Gastrocnemius medialis (tissue), 4 donors: ENCODE data around the gene SELENOK. TPM values are rescaled to one million over a fixed set of nuclear protein-coding genes. Genes with fewer than 3 reads are reported as not detected.

Source experiments
- ATAC-seq, 2 donors: fragments of 150-250 bp; one replicate each; pipeline ENCODE4 v1.9.1; 2016
- DNase-seq, 2 donors: peaks; one replicate each; pipeline ENCODE4 v3.0.0-alpha.2; 2019
- H3K27ac ChIP-seq, 4 donors: fragments of 200-600 bp; sonication (generic); 1 replicate in 1 of 4; 2 replicates in 3 of 4; pipeline ENCODE4 v1.5.1; 2016 to 2018; ENCODE audit warnings: mild to moderate bottlenecking in 2 of 4, moderate library complexity in 1 of 4
- H3K27me3 ChIP-seq, 3 donors: fragments of 200-600 bp; sonication (generic) in 2 of 3; 1 replicate in 1 of 3; 2 replicates in 2 of 3; pipeline versions ENCODE4 v1.5.1 to v1.6.0; 2016 to 2019; ENCODE audit warnings: mild to moderate bottlenecking in 1 of 3, moderate library complexity in 1 of 3
- H3K36me3 ChIP-seq, 2 donors: fragments of 200-600 bp; sonication (generic) in 1 of 2; one replicate each; pipeline ENCODE4 v1.5.1; 2017 to 2018
- H3K4me1 ChIP-seq, 2 donors: fragments of 200-600 bp; sonication (generic) in 1 of 2; one replicate each; pipeline ENCODE4 v1.5.1; 2016 to 2017; ENCODE audit warnings: mild to moderate bottlenecking in 2 of 2
- H3K4me3 ChIP-seq, 4 donors: fragments of 200-600 bp; sonication (generic) in 3 of 4; 1 replicate in 1 of 4; 2 replicates in 3 of 4; pipeline ENCODE4 v1.5.1; 2016 to 2019; ENCODE audit warnings: mild to moderate bottlenecking in 2 of 4
- H3K9me3 ChIP-seq, 3 donors: fragments of 200-600 bp; sonication (generic) in 2 of 3; 1 replicate in 1 of 3; 2 replicates in 2 of 3; pipeline ENCODE4 v1.5.1; 2016 to 2019
- CTCF ChIP-seq, 5 experiments: fragments of 450-650 bp in 3 of 5; fragments of 200-600 bp in 2 of 5; sonication (generic) in 2 of 5; IDR thresholded peaks in 4 of 5; conservative IDR thresholded peaks in 1 of 5; 1 replicate in 4 of 5; 2 replicates in 1 of 5; pipeline ENCODE4 v1.5.1; 2016 to 2019; ENCODE audit warnings: antibody characterized with exemption in 5 of 5, mild to moderate bottlenecking in 3 of 5, moderate library complexity in 3 of 5
- POLR2A ChIP-seq, 2 donors: fragments of 450-650 bp; IDR thresholded peaks; one replicate each; pipeline ENCODE4 v1.6.1; 2017; ENCODE audit warnings: antibody characterized with exemption in 2 of 2, mild to moderate bottlenecking in 2 of 2, moderate library complexity in 2 of 2
- in situ Hi-C, 4 donors: fragments of 200-750 bp; cut with MboI; loops; one replicate each; pipeline versions ENCODE4 v1.15.0 to v1.8.0; 2017; ENCODE audit warnings: low sequenced_read_pairs in 4 of 4
- intact Hi-C: fragments of 100-400 bp; cut with DNase I; formaldehyde crosslinking; loops from one replicate; pipeline ENCODE4 v1.15.1; 2023; ENCODE audit warnings: low total_unique reads
- total RNA-seq, 4 donors: library from RNA; depleted of rRNA; stranded (reverse); fragments of >200 nt; gene quantifications; one replicate each; pipeline versions ENCODE4 v1.1.0 to v1.2.3, GENCODE V29; 2016

SELENOK gene
- total RNA-seq, 4 donors from 2014 or later = 73.1 to 95.4 (median 80.8) TPM

- Histone ChIP-seq H3K27ac (no peak overlapping the region), H3K4me3 (no peak overlapping the region), H3K36me3 (no peaks in the 10 kb centered on the region), H3K9me3 (no peaks in the 10 kb centered on the region), H3K27me3 (peaks cover 0 to 11% (median 4%) of the 10 kb centered on the region in 3 donors), H3K4me1 (no peaks in the 10 kb centered on the region)
- intact Hi-C loops (no loop called here), in situ Hi-C loops (no loop called here)
- no peak for TF ChIP-seq POLR2A (IDR thresholded peaks at IDR 0.05)
- TF ChIP-seq CTCF (IDR thresholded peaks at IDR 0.05 in 4 of 5, conservative IDR thresholded peaks at IDR 0.05 in 1 of 5) = no peak
- ATAC-seq (no peak), DNase-seq (no peak)
Observed at GRCh38 chr3:53900666-53901331, 9.1 kb upstream of the SELENOK start.

- H3K4me3 ChIP-seq = no peak overlapping the region
- H3K27me3 ChIP-seq = peaks cover 0 to 7% (median 4%) of the 10 kb centered on the region in 3 donors
- no peak overlapping the region for H3K27ac ChIP-seq
- in situ Hi-C loops (loop anchor here in 1 of 4 donors (25.0 kb wide), 1 partner anchor 562 kb away; the partner anchor contains the start of gene DCP1A), intact Hi-C loops (loop anchor here (10.0 kb wide), 2 partner anchors 1215 to 1725 kb away; partner anchors contain the start of genes GNL3 and PBRM1)
- no peaks in the 10 kb centered on the region for H3K36me3 ChIP-seq
- no peaks in the 10 kb centered on the region for H3K4me1 ChIP-seq
- ATAC-seq (no peak), DNase-seq (no peak)
- no peak for TF ChIP-seq POLR2A (IDR thresholded peaks at IDR 0.05)
- TF ChIP-seq CTCF (IDR thresholded peaks at IDR 0.05 in 4 of 5, conservative IDR thresholded peaks at IDR 0.05 in 1 of 5) = no peak
- H3K9me3 ChIP-seq = no peaks in the 10 kb centered on the region
Observed at GRCh38 chr3:53899750-53900149, 8.1 kb upstream of the SELENOK start.

DNA sequence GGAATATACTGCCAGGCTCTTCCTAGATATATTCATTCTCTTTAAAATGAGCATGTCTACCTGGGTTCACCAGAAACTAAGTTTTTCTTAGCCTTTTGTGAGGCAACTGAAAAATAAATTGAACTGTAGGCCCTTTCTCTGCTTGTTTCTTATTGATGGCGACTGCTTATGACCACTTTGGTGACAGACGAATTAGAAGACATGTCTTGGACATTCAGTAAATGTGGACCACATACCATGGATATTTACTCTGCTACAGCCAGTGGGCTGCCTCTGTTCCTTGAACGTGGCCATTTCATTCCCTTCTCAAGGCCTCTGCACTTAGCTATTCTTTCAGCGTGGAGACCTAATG is 603 bp upstream of the SELENOK start:
- DNase-seq (no peak), ATAC-seq (peak; percentile 1 to 6)
- Histone ChIP-seq H3K27me3 (no peaks in the 10 kb centered on the region), H3K36me3 (peaks cover 0 to 13% of the 10 kb centered on the region in 2 donors), H3K4me1 (peaks cover 14 to 22% of the 10 kb centered on the region in 2 donors), H3K9me3 (no peaks in the 10 kb centered on the region), H3K4me3 (peak overlapping the region; percentile 63 to 98 (median 96)), H3K27ac (peak overlapping the region; percentile 92 to 97 (median 95))
- intact Hi-C loops (loop anchor here (5.0 to 10.0 kb wide), 3 partner anchors 230 to 1717 kb away; partner anchors contain the start of genes CACNA2D3, GNL3 and PBRM1), in situ Hi-C loops (loop anchor here in 1 of 4 donors (25.0 kb wide), 1 partner anchor 555 kb away; the partner anchor contains the start of gene DCP1A)
- TF ChIP-seq CTCF (IDR thresholded peaks at IDR 0.05 in 4 of 5, conservative IDR thresholded peaks at IDR 0.05 in 1 of 5) = no peak
- TF ChIP-seq POLR2A (IDR thresholded peaks at IDR 0.05) = no peak

DNA sequence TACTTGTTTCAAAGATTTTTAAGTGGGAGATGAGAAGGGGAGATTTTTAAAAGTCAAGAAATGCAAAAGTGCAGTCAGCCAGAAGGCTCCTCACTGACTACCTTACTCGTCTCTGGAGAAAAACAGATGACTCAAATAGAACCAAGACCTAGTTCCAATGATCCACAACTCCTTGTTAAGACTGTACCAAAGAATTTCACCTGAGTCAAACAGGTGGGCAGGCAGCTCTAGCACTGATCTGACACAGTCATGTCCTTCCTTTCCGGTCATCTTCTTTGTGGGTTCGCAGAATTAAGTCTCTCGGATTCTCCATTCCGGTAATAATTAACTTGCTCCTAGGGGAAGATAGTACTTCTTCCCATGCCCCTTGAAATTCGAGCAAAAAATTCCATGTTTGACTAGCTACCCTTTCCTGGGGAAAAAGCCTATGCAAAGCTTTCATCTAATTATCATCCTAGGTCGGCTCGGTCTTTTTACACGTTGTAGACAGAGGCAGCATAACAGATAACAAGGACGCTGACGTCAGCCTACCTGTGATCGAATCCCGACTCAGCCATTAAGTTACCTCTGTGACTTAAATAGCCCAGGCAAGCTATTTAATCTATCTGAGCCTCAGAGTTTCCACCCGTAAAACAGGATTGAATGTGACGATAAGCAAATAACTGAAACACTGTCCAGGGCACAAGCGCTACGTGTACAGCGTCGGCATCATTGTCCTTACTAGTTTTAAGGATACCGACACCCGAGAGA is 758 bp downstream of the SELENOK start:
- peaks cover 0 to 25% of the 10 kb centered on the region in 2 donors for H3K36me3 ChIP-seq
- in situ Hi-C loops (loop anchor here in 1 of 4 donors (25.0 kb wide), 1 partner anchor 554 kb away; the partner anchor contains the start of gene DCP1A), intact Hi-C loops (loop anchor here (1.0 to 10.0 kb wide), 6 partner anchors 9 to 1716 kb away; partner anchors contain the start of genes ACTR8, CACNA2D3, CHDH and DCP1A)
- peak overlapping the region; percentile 92 to 97 (median 95) for H3K27ac ChIP-seq
- no peak for TF ChIP-seq POLR2A (IDR thresholded peaks at IDR 0.05)
- no peak for TF ChIP-seq CTCF (IDR thresholded peaks at IDR 0.05 in 4 of 5, conservative IDR thresholded peaks at IDR 0.05 in 1 of 5)
- peaks cover 14 to 22% of the 10 kb centered on the region in 2 donors for H3K4me1 ChIP-seq
- ATAC-seq = peak in 1 of 2 donors; percentile 3
- no peaks in the 10 kb centered on the region for H3K27me3 ChIP-seq
- H3K9me3 ChIP-seq = no peaks in the 10 kb centered on the region
- no peak for DNase-seq
- H3K4me3 ChIP-seq = peak overlapping the region; percentile 66 to 98 (median 96)
